ENCODE measurements around the gene CLIP2.
"Not testable (repeated sequence)": the region's sequence is repeated elsewhere in the genome, so short reads cannot be mapped to it uniquely, and the experiment has no call there.

Gene CLIP2

GRCh38 chr7:74332373-74333176 is 43.4 kb downstream of the CLIP2 start:
- no peak for DNase-seq (ENCODE audit: low read depth)

- no peak for DNase-seq (ENCODE audit: low read depth)
These were observed 44.8 kb downstream of the CLIP2 start for GRCh38 chr7:74334030-74334429.

DNA sequence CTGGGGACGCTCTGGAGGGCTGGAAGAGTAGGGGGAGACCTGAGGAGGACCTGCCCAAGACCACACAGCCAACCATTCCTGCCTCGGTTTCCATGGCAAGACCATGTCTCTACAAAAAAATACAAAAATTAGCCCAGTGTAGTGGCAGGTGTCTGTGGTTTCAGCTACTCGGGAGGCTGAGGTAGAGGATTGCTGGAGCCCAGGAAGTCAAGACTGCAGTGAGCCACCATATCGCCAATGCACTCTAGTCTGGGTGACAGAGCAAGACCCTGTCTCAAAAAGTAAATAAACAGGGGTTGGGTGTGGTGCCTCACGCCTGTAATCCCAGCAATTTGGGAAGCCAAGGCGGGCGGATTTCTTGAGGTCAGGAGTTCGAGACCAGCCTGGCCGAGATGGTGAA is 48.7 kb downstream of the CLIP2 start:
- no peak for DNase-seq (ENCODE audit: low read depth)

GRCh38 chr7:74338366-74339108 is 49.3 kb downstream of the CLIP2 start:
- no peak for DNase-seq (ENCODE audit: low read depth)

DNA sequence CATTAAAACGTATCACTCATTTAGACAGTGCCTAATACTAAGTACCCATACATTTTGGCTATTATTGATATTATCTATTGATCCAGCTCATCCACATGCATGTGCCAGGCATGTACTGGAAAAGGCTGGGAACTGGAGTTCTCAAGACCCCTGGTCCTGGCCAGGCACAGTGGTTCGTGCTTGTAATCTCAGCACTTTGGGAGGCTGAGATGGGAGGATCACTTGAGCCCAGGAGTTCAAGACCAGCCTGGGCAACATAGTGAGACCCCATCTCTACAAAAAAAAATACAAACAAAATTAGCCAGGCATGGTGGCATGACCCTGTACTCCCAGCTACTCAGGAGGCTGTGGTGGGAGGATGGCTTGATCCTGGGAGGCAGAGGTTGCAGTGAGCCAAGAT is 50.4 kb downstream of the CLIP2 start:
- not testable (repeated sequence) for DNase-seq (ENCODE audit: low read depth)

- DNase-seq (ENCODE audit: low read depth) = no peak
These were observed 54.3 kb downstream of the CLIP2 start for GRCh38 chr7:74343281-74344131.

DNA sequence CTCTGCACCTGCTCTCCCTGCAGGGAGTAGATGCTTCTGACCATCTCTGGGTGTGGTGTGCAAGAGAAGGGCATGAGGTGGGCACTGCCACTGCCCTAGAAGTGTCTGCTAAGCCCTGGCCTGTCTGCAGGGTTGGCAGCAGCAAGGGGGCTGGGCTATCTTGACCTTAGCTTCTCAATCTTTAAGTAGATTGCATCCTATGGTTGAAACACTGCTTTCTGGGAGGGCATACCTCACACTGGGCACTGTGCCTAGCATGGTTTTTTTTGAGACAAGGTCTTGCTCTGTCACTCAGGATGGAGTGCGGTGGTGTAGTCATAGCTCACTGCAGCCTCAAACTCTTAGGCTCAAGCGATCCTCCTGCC is 54.9 kb downstream of the CLIP2 start:
- no peak for DNase-seq (ENCODE audit: low read depth)

- no peak for DNase-seq (ENCODE audit: low read depth)
These were observed 55.6 kb downstream of the CLIP2 start for GRCh38 chr7:74344786-74345185.

- DNase-seq (ENCODE audit: low read depth) = no peak
These were observed 56.8 kb downstream of the CLIP2 start for GRCh38 chr7:74345970-74346369.

- no peak for DNase-seq (ENCODE audit: low read depth)
These were observed 60.4 kb downstream of the CLIP2 start for GRCh38 chr7:74349621-74350020.

DNA sequence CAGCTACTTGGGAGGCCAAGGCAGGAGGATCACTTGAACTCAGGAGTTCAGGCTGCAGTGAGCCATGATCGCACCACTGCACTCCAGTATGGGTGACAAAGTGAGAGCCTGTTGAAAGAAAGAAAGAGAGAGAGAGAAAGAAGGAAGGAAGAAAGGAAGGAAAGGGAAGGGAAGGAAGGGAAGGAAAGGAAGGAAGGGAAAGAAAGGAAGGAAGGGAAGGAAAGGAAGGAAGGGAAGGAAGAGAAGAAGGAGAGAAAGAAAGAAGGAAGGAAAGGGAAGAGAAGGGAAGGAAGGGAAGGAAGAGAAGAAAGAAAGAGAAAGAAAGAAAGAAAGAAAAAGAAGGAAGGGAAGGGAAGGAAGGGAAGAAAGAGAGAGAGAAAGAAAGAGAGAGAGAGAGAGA is 61.5 kb downstream of the CLIP2 start:
- DNase-seq (ENCODE audit: low read depth) = no peak

GRCh38 chr7:74351836-74352235 is 62.6 kb downstream of the CLIP2 start:
- no peak for DNase-seq (ENCODE audit: low read depth)

GRCh38 chr7:74352551-74353138 is 63.4 kb downstream of the CLIP2 start:
- DNase-seq (ENCODE audit: low read depth) = not testable (repeated sequence)

GRCh38 chr7:74354009-74354408 is 64.8 kb downstream of the CLIP2 start:
- DNase-seq (ENCODE audit: low read depth) = no peak

- no peak for DNase-seq (ENCODE audit: low read depth)
These were observed 65.9 kb downstream of the CLIP2 start for GRCh38 chr7:74355091-74355490.

DNA sequence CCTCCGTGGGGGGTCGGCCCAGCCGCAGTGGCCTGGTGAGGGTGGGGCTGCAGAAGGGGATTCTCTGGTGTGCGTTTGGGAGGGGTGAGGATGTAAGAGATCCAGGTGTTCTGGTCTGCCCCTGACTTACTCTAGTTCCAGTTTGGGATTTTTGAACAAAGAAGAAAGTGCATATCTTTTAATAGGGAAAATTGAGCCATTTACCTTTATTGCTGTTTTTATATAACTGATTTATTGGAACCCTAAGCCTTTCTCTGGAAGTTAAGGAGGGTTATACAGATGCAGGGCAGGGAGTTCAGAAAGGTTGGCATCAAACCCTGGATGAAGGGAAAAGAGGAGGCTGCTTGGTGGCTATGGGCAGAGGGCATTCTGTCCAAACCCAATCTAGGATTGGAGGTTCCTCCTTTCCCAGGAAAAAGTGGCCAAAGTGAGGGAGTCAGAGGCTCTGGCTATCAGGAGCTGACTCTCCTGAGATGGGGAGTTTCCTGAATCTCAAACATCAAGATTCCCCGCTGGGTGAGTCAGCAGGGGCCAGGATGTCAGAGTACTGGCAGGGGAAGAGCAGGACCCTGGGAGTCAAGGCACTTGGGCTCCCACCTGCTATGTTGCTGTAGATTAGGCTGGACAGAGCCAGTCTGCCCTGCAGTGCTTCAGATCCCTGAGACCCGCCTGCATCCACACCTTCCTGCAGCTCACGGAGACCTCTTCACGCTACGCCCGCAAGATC is 67.5 kb downstream of the CLIP2 start:
- DNase-seq (ENCODE audit: low read depth) = no peak

DNA sequence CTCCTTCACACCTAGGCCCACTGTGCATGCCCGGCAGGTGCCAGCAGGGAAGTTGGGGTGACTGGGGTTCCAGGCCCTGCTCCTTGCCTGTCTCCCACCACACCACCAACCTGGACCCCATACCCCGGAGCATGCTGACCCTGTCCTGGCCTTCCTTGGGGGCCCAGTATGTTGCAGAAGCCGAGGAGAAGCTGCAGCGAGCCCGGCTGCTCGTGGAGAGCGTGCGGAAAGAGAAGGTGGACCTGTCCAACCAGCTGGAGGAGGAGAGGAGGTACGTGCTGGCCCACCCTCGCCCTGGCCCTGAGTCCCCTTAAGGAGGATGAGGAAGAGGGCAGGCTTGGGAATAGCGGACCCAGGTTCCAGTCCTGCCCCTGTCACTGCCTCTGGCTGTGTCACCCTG is 70.8 kb downstream of the CLIP2 start:
- no peak for DNase-seq (ENCODE audit: low read depth)

DNA sequence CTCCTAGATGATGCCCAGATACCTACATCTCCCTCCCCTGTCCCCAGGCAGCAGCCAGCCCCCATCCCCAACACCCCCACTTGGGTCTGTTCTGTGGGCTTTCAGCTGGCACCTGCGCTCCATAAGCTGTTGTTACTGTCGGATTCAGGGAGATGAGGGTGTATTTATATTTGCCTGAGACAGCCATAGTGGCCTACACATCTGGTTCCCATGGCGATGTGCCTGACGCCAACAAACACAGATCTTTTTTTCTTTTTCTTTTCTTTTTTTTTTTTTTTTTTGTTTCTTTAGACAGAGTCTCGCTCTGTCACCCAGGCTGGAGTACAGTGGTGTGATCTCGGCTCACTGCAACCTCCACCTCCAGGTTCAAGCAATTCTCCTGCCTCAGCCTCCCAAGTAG is 73.1 kb downstream of the CLIP2 start:
- DNase-seq (ENCODE audit: low read depth) = no peak

DNA sequence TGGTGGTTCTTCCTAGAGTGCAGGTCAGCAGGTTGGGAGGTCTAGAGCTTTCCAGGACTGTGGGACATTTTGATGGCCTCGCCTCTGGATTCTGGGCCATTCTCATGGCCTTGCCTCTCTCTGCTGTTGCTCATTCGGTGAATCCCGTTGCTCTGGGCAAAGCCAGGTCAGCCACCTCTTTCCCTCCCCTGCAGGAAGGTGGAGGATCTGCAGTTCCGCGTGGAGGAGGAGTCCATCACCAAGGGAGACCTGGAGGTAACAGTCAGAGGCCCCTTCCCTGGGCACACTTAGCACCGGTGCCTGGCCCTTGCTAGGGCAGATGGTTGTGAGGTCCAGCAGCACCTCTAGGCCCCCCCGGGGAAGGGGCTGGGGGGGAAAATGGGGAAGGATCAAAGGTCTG is 74.9 kb downstream of the CLIP2 start:
- DNase-seq (ENCODE audit: low read depth) = no peak

GRCh38 chr7:74365322-74366022 is 76.3 kb downstream of the CLIP2 start:
- DNase-seq (ENCODE audit: low read depth) = no peak
